GM23338 (cell line): Measurements from ENCODE around the gene UBASH3B.

Experiments
- CREB1 ChIP-seq: fragments of 250-450 bp; sonication (Bioruptor Pico); IDR thresholded peaks from 2 replicates; pipeline ENCODE4 v1.5.0; 2020; ENCODE audit warnings: low read depth, mild to moderate bottlenecking, moderate library complexity
- EZH2 ChIP-seq: fragments of 200-600 bp; sonication (generic); IDR thresholded peaks from one replicate; pipeline ENCODE4 v1.8.0; 2017; ENCODE audit warnings: antibody characterized with exemption, mild to moderate bottlenecking, low read depth; ENCODE audit not compliant: unreplicated experiment
- EZH2phosphoT487 ChIP-seq: fragments of 200-600 bp; sonication (generic); IDR thresholded peaks from one replicate; pipeline ENCODE4 v1.8.1; 2018; ENCODE audit warnings: antibody characterized with exemption; ENCODE audit not compliant: unreplicated experiment
- POLR2AphosphoS5 ChIP-seq: IDR thresholded peaks from 2 replicates; pipeline ENCODE4 v1.6.1; 2016; ENCODE audit warnings: antibody characterized with exemption, low read depth
- STAT1 ChIP-seq: IDR thresholded peaks from one replicate; pipeline ENCODE4 v1.6.1; 2016; ENCODE audit warnings: antibody characterized with exemption; ENCODE audit not compliant: unreplicated experiment
- TF ChIP-seq, protein P1 (sequence below), 2 experiments: fragments of 200-600 bp in 1 of 2; sonication (generic) in 1 of 2; conservative IDR thresholded peaks; 2 replicates each; pipeline versions ENCODE4 v1.5.1 to v1.6.1; 2016 to 2017; ENCODE audit warnings: antibody characterized with exemption in 2 of 2, low read depth in 2 of 2, mild to moderate bottlenecking in 2 of 2, moderate library complexity in 1 of 2
- TF ChIP-seq, protein P2 (sequence below): IDR thresholded peaks from one replicate; pipeline ENCODE4 v1.6.1; 2018; ENCODE audit warnings: antibody characterized with exemption; ENCODE audit not compliant: unreplicated experiment

DNA sequence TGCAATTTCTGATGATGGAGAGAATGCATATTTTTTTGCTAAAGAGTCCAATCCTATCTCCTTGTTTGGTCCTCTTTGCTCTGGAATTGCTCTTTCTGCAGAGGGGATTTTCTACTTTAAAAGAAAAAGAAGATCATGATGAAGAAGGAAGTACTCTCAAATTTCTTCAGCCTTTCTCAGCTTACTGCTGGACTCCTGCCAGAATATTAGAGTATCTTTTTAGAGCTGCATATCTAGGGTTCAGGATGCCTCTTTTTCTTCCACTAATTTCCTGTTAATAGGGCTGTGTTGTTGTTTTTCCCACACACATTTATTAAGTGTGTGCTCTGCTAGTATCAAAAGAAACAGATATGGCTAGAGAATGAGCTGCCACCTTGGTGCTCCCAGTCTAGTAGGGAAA lies 18.2 kb downstream of the UBASH3B start:
- TF ChIP-seq, protein P1, sequence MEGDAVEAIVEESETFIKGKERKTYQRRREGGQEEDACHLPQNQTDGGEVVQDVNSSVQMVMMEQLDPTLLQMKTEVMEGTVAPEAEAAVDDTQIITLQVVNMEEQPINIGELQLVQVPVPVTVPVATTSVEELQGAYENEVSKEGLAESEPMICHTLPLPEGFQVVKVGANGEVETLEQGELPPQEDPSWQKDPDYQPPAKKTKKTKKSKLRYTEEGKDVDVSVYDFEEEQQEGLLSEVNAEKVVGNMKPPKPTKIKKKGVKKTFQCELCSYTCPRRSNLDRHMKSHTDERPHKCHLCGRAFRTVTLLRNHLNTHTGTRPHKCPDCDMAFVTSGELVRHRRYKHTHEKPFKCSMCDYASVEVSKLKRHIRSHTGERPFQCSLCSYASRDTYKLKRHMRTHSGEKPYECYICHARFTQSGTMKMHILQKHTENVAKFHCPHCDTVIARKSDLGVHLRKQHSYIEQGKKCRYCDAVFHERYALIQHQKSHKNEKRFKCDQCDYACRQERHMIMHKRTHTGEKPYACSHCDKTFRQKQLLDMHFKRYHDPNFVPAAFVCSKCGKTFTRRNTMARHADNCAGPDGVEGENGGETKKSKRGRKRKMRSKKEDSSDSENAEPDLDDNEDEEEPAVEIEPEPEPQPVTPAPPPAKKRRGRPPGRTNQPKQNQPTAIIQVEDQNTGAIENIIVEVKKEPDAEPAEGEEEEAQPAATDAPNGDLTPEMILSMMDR (conservative IDR thresholded peaks at IDR 0.05; ENCODE audit: low read depth in 2 of 2): no peak
- no peak for TF ChIP-seq POLR2AphosphoS5
- no peak for TF ChIP-seq EZH2
- no peak for TF ChIP-seq EZH2phosphoT487
- TF ChIP-seq STAT1: no peak
- TF ChIP-seq, protein P2, sequence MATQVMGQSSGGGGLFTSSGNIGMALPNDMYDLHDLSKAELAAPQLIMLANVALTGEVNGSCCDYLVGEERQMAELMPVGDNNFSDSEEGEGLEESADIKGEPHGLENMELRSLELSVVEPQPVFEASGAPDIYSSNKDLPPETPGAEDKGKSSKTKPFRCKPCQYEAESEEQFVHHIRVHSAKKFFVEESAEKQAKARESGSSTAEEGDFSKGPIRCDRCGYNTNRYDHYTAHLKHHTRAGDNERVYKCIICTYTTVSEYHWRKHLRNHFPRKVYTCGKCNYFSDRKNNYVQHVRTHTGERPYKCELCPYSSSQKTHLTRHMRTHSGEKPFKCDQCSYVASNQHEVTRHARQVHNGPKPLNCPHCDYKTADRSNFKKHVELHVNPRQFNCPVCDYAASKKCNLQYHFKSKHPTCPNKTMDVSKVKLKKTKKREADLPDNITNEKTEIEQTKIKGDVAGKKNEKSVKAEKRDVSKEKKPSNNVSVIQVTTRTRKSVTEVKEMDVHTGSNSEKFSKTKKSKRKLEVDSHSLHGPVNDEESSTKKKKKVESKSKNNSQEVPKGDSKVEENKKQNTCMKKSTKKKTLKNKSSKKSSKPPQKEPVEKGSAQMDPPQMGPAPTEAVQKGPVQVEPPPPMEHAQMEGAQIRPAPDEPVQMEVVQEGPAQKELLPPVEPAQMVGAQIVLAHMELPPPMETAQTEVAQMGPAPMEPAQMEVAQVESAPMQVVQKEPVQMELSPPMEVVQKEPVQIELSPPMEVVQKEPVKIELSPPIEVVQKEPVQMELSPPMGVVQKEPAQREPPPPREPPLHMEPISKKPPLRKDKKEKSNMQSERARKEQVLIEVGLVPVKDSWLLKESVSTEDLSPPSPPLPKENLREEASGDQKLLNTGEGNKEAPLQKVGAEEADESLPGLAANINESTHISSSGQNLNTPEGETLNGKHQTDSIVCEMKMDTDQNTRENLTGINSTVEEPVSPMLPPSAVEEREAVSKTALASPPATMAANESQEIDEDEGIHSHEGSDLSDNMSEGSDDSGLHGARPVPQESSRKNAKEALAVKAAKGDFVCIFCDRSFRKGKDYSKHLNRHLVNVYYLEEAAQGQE: no peak
- no peak for TF ChIP-seq CREB1
